ENCODE results near the gene SAMD11.

DNA sequence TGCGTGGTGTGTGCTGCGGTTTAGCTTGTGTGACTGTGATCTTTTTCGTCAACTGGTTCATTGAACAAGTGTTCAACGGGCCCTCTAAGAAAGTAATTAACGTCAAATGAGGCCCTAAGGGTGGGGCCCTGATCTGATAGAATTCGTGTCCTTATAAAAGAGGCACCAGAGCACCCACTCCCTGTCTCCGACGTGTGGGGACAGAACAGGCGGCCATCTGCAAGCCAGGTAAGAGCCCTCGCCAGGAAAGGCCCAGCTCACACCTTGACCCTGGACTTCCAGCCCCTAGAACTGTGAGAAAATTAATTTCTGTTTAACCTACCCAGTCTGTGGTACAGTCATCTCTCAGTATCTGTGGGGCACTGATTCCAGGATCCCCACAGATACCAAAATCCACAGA is 20.4 kb upstream of the SAMD11 start:
- TF ChIP-seq, protein P1, sequence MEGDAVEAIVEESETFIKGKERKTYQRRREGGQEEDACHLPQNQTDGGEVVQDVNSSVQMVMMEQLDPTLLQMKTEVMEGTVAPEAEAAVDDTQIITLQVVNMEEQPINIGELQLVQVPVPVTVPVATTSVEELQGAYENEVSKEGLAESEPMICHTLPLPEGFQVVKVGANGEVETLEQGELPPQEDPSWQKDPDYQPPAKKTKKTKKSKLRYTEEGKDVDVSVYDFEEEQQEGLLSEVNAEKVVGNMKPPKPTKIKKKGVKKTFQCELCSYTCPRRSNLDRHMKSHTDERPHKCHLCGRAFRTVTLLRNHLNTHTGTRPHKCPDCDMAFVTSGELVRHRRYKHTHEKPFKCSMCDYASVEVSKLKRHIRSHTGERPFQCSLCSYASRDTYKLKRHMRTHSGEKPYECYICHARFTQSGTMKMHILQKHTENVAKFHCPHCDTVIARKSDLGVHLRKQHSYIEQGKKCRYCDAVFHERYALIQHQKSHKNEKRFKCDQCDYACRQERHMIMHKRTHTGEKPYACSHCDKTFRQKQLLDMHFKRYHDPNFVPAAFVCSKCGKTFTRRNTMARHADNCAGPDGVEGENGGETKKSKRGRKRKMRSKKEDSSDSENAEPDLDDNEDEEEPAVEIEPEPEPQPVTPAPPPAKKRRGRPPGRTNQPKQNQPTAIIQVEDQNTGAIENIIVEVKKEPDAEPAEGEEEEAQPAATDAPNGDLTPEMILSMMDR (conservative IDR thresholded peaks at IDR 0.05; ENCODE audit: low read length), result no peak
- TF ChIP-seq EZH2phosphoT487 (IDR thresholded peaks at IDR 0.05; ENCODE audit: borderline replicate concordance), result no peak
